Neural cell (in vitro differentiated cells): ENCODE measurements around the gene ZBED4. TPM values are rescaled to one million over a fixed set of nuclear protein-coding genes. Genes with fewer than 3 reads are reported as not detected.

Experiments used
- H2AFZ ChIP-seq: fragments of 200-600, 300-800 bp; sonication (generic), shearing (Covaris generic); 2 replicates; pipeline ENCODE4 v1.6.0; 2014; ENCODE audit warnings: low read depth, mild to moderate bottlenecking, antibody characterized with exemption, low read length, moderate library complexity
- H3F3A ChIP-seq: fragments of 200-600 bp; shearing (Covaris generic); 2 replicates; pipeline ENCODE4 v1.6.1; 2016; ENCODE audit warnings: mild to moderate bottlenecking, moderate library complexity, mixed read lengths, antibody characterized with exemption, low read length; ENCODE audit not compliant: insufficient read depth, poor library complexity, severe bottlenecking
- H3K27ac ChIP-seq: fragments of 200-600, 300-800 bp; sonication (generic), shearing (Covaris generic); 2 replicates; pipeline ENCODE4 v1.5.1; 2014; ENCODE audit warnings: mild to moderate bottlenecking, low read length, moderate library complexity
- H3K27me3 ChIP-seq: fragments of 300-800, 200-600 bp; sonication (generic), shearing (Covaris generic); 2 replicates; pipeline ENCODE4 v1.6.0; 2014; ENCODE audit warnings: mild to moderate bottlenecking, low read depth, low read length, moderate library complexity; ENCODE audit not compliant: insufficient read depth
- H3K36me3 ChIP-seq: fragments of 300-800, 200-600 bp; sonication (generic), shearing (Covaris generic); 2 replicates; pipeline ENCODE4 v1.5.1; 2014; ENCODE audit warnings: mild to moderate bottlenecking, antibody characterized with exemption, low read length, moderate library complexity; ENCODE audit not compliant: insufficient read depth
- H3K4me2 ChIP-seq: fragments of 300-800, 200-600 bp; sonication (generic), shearing (Covaris generic); 2 replicates; pipeline ENCODE4 v1.6.0; 2014; ENCODE audit warnings: mild to moderate bottlenecking, low read length
- H3K4me3 ChIP-seq: fragments of 300-800, 200-600 bp; sonication (generic), shearing (Covaris generic); 2 replicates; pipeline ENCODE4 v1.5.1; 2014; ENCODE audit warnings: mild to moderate bottlenecking, low read length, moderate library complexity
- H3K79me2 ChIP-seq: fragments of 200-600 bp; shearing (Covaris generic); replicated peaks from 2 replicates; pipeline ENCODE4 v1.6.0; 2014; ENCODE audit warnings: mild to moderate bottlenecking, low read length, moderate library complexity; ENCODE audit not compliant: insufficient read depth
- H3K9ac ChIP-seq: fragments of 300-800, 200-600 bp; sonication (generic), shearing (Covaris generic); 2 replicates; pipeline ENCODE4 v1.6.1; 2016; ENCODE audit warnings: mild to moderate bottlenecking, low read length, mixed read lengths
- H3K9me2 ChIP-seq: fragments of 200-600 bp; shearing (Covaris generic); 2 replicates; pipeline ENCODE4 v1.6.1; 2016; ENCODE audit warnings: mild to moderate bottlenecking, low read length, mixed read lengths; ENCODE audit not compliant: insufficient read depth
- H3K9me3 ChIP-seq: fragments of 200-600, 300-800 bp; sonication (generic), shearing (Covaris generic); 2 replicates; pipeline ENCODE4 v1.6.1; 2016; ENCODE audit warnings: mild to moderate bottlenecking, mixed run types, low read length, moderate library complexity, mixed read lengths
- H4K20me1 ChIP-seq: fragments of 200-600 bp; shearing (Covaris generic); 2 replicates; pipeline ENCODE4 v1.6.1; 2016; ENCODE audit warnings: mild to moderate bottlenecking, mixed run types; ENCODE audit not compliant: insufficient read depth
- EP300 ChIP-seq: fragments of 450-650 bp; conservative IDR thresholded peaks from 2 replicates; pipeline ENCODE4 v1.6.1; 2014; ENCODE audit warnings: antibody characterized with exemption, mild to moderate bottlenecking, moderate library complexity; ENCODE audit not compliant: poor library complexity, severe bottlenecking
- EZH2 ChIP-seq: fragments of 200-600, 300-800 bp; shearing (Covaris generic), sonication (generic); IDR thresholded peaks from 2 replicates; pipeline ENCODE4 v1.6.1; 2014; ENCODE audit warnings: antibody characterized with exemption, low read length, borderline replicate concordance, mild to moderate bottlenecking; ENCODE audit not compliant: insufficient read depth, poor library complexity, severe bottlenecking
- MXI1 ChIP-seq: fragments of 450-650 bp; conservative IDR thresholded peaks from 2 replicates; pipeline ENCODE4 v1.6.1; 2014; ENCODE audit warnings: antibody characterized with exemption, mild to moderate bottlenecking; ENCODE audit not compliant: poor library complexity, severe bottlenecking
- POLR2AphosphoS5 ChIP-seq: IDR thresholded peaks from 2 replicates; pipeline ENCODE4 v1.6.1; 2012
- RAD21 ChIP-seq: fragments of 450-650 bp; conservative IDR thresholded peaks from 2 replicates; pipeline ENCODE4 v1.6.1; 2014; ENCODE audit warnings: antibody characterized with exemption, mild to moderate bottlenecking, moderate library complexity
- SMC3 ChIP-seq: fragments of 450-650 bp; conservative IDR thresholded peaks from 2 replicates; pipeline ENCODE4 v1.6.1; 2014; ENCODE audit warnings: antibody characterized with exemption, mild to moderate bottlenecking, moderate library complexity; ENCODE audit not compliant: poor library complexity
- TAF1 ChIP-seq: IDR thresholded peaks from 2 replicates; pipeline ENCODE4 v1.6.1; 2012; ENCODE audit warnings: low read depth
- polyA plus RNA-seq: library from polyadenylated mRNA; depleted of rRNA; stranded (reverse); fragments of >200 nt; gene quantifications from 2 replicates; pipeline ENCODE4 v1.2.3, GENCODE V29; 2014
- TF ChIP-seq, protein P1 (sequence below): fragments of 450-650 bp; IDR thresholded peaks from 2 replicates; pipeline ENCODE4 v1.5.1; 2014; ENCODE audit warnings: antibody characterized with exemption, mild to moderate bottlenecking, moderate library complexity; ENCODE audit not compliant: poor library complexity, severe bottlenecking
- TF ChIP-seq, protein P2 (sequence below): IDR thresholded peaks from 2 replicates; pipeline ENCODE4 v1.6.1; 2012; ENCODE audit warnings: borderline replicate concordance

Gene ZBED4
- polyA plus RNA-seq, 1 donor from 2014 or later = 15.0 TPM

DNA sequence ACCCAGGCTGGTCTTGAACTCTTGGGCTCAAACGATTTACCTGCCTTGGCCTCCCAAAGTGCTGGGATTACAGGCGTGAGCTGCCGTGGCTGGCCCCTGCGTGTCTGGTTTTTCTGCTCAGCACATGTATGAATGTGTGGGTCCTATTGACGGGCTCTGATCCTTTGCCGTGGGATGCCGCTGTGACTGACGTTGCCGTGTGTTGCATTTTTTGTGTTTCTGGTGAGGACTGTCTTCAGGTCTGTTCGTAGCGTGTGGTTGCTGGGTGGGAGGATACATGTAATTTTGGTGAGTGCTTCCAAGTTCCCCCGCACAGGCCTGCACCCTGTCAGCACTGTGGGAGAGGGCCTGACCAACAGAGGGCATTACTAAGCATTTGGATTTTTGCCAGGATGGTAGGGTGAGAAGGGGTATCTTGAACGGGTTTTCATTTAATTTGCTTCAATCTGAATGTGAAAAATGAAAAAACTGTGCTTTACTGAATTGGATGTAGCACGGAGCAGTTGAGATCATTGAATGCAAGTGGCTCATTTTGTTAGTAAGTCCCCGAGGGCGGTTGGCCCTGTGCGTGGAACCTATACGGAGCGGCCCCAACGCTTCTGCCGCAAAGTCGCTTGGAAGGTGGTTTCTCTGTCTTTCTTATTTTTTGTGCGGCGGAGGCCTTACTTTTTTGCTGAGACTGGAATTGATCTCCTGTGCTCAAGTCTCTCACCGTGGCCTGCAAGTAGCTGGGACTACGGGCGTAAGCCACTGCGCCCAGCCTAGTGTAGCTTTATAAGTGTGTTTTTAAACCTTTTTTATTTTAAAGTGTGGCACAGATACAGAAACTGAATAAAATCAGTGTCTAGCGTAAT is 8.2 kb downstream of the ZBED4 start:
- Histone ChIP-seq H3K27me3 (no peaks in the 10 kb centered on the region), H3K9me3 (no peaks in the 10 kb centered on the region), H3K4me3 (no peak overlapping the region), H3K36me3 (no peaks in the 10 kb centered on the region), H3K9me2 (no peaks in the 10 kb centered on the region), H3K79me2 (peaks cover 83% of the 10 kb centered on the region), H2AFZ (no peak overlapping the region), H3K27ac (no peak overlapping the region), H3K4me2 (no peak overlapping the region), H3K9ac (no peak overlapping the region), H4K20me1 (no peaks in the 10 kb centered on the region), H3F3A (no peaks in the 10 kb centered on the region)
- no peak for TF ChIP-seq EP300
- no peak for TF ChIP-seq SMC3
- no peak for TF ChIP-seq MXI1
- no peak for TF ChIP-seq RAD21
- TF ChIP-seq POLR2AphosphoS5 = no peak

DNA sequence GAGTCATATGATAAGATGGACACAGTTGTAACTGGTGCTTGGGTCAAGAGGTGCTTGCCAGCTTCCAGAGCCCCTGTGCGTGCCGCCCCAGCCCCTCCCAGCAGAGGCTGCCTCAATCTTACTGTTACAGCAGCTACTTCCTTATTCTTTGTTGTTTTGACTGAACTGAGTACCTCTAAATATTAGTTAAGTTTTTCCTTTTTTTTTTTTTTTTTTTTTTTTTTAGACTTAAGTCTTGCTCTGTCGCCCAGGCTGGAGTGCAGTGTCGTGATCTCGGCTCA is 8.8 kb downstream of the ZBED4 start:
- H3K27ac ChIP-seq = no peak overlapping the region
- H3K9me3 ChIP-seq = peaks cover 4% of the 10 kb centered on the region
- no peaks in the 10 kb centered on the region for H3F3A ChIP-seq
- no peak overlapping the region for H3K4me2 ChIP-seq
- H4K20me1 ChIP-seq = no peaks in the 10 kb centered on the region
- H3K36me3 ChIP-seq = no peaks in the 10 kb centered on the region
- no peak overlapping the region for H3K9ac ChIP-seq
- H3K9me2 ChIP-seq = no peaks in the 10 kb centered on the region
- TF ChIP-seq, protein P1, sequence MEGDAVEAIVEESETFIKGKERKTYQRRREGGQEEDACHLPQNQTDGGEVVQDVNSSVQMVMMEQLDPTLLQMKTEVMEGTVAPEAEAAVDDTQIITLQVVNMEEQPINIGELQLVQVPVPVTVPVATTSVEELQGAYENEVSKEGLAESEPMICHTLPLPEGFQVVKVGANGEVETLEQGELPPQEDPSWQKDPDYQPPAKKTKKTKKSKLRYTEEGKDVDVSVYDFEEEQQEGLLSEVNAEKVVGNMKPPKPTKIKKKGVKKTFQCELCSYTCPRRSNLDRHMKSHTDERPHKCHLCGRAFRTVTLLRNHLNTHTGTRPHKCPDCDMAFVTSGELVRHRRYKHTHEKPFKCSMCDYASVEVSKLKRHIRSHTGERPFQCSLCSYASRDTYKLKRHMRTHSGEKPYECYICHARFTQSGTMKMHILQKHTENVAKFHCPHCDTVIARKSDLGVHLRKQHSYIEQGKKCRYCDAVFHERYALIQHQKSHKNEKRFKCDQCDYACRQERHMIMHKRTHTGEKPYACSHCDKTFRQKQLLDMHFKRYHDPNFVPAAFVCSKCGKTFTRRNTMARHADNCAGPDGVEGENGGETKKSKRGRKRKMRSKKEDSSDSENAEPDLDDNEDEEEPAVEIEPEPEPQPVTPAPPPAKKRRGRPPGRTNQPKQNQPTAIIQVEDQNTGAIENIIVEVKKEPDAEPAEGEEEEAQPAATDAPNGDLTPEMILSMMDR = no peak
- TF ChIP-seq EZH2 (no peak), SMC3 (no peak), TAF1 (no peak), MXI1 (no peak), RAD21 (no peak), EP300 (no peak), POLR2AphosphoS5 (no peak)
- TF ChIP-seq, protein P2, sequence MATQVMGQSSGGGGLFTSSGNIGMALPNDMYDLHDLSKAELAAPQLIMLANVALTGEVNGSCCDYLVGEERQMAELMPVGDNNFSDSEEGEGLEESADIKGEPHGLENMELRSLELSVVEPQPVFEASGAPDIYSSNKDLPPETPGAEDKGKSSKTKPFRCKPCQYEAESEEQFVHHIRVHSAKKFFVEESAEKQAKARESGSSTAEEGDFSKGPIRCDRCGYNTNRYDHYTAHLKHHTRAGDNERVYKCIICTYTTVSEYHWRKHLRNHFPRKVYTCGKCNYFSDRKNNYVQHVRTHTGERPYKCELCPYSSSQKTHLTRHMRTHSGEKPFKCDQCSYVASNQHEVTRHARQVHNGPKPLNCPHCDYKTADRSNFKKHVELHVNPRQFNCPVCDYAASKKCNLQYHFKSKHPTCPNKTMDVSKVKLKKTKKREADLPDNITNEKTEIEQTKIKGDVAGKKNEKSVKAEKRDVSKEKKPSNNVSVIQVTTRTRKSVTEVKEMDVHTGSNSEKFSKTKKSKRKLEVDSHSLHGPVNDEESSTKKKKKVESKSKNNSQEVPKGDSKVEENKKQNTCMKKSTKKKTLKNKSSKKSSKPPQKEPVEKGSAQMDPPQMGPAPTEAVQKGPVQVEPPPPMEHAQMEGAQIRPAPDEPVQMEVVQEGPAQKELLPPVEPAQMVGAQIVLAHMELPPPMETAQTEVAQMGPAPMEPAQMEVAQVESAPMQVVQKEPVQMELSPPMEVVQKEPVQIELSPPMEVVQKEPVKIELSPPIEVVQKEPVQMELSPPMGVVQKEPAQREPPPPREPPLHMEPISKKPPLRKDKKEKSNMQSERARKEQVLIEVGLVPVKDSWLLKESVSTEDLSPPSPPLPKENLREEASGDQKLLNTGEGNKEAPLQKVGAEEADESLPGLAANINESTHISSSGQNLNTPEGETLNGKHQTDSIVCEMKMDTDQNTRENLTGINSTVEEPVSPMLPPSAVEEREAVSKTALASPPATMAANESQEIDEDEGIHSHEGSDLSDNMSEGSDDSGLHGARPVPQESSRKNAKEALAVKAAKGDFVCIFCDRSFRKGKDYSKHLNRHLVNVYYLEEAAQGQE = no peak
- no peaks in the 10 kb centered on the region for H3K27me3 ChIP-seq
- peaks cover 82% of the 10 kb centered on the region for H3K79me2 ChIP-seq
- H2AFZ ChIP-seq = no peak overlapping the region
- H3K4me3 ChIP-seq = no peak overlapping the region
